Measurements from ENCODE around the gene MOB3A. TPM values are rescaled to one million over a fixed set of nuclear protein-coding genes. Genes with fewer than 3 reads are reported as not detected.
"Not testable (repeated sequence)": the region's sequence is repeated elsewhere in the genome, so short reads cannot be mapped to it uniquely, and the experiment has no call there.

The MOB3A gene
- total and polyA plus RNA-seq, 2 donors (not counting 1 experiment from before 2014, with no cell fraction given) = 17.2 to 34.8 TPM

DNA sequence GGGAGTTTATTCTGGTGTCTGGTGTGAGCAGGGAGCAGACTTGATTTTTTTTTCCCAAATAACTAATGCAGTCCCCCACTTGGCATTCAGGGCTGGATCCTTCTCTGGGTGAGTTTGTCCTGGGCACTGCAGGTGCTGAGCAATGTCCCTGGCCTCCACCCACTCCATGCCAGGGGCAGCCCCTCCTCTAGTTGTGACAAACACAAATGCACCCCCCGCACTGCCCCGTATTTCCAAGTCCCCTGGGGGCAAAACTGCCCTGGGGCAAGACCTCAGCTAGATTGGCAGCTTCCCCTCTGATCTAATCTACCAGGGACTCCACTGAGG is 6.4 kb downstream of the MOB3A start:
- H3K9ac ChIP-seq (ENCODE audit: insufficient read depth, low read length) = no peak overlapping the region
- no peak overlapping the region for H2AFZ ChIP-seq (ENCODE audit: low read length)
- H3K9me3 ChIP-seq (ENCODE audit: control insufficient read depth, insufficient read depth, low read depth, low read length) = no peaks in the 10 kb centered on the region
- peak overlapping the region; percentile 61 for H3K27ac ChIP-seq (ENCODE audit: insufficient read depth, low read length)
- H3K27me3 ChIP-seq (ENCODE audit: control insufficient read depth, insufficient read depth, low read length) = no peaks in the 10 kb centered on the region
- no peak for DNase-seq (ENCODE audit: low read depth in 2 of 2)
- peak overlapping the region; percentile 51 for H3K4me2 ChIP-seq (ENCODE audit: extremely low read depth, insufficient read depth, low read length)
- H4K20me1 ChIP-seq (ENCODE audit: control insufficient read depth, extremely low read depth, insufficient read depth, low read length) = no peaks in the 10 kb centered on the region
- peaks cover 47% of the 10 kb centered on the region for H3K79me2 ChIP-seq (ENCODE audit: control insufficient read depth, insufficient read depth, low read length)
- peaks cover 5% of the 10 kb centered on the region for H3K36me3 ChIP-seq (ENCODE audit: control insufficient read depth, insufficient read depth, low read length)
- no peak overlapping the region for H3K4me3 ChIP-seq (replicated peaks in 1 of 4; ENCODE audit: control extremely low read depth in 1 of 4, insufficient read depth in 1 of 4, low read depth in 3 of 4, low read length in 4 of 4)
- peaks cover 14% of the 10 kb centered on the region for H3K4me1 ChIP-seq (ENCODE audit: control insufficient read depth, extremely low read depth, insufficient read depth, low read length)
- TF ChIP-seq, protein P1, sequence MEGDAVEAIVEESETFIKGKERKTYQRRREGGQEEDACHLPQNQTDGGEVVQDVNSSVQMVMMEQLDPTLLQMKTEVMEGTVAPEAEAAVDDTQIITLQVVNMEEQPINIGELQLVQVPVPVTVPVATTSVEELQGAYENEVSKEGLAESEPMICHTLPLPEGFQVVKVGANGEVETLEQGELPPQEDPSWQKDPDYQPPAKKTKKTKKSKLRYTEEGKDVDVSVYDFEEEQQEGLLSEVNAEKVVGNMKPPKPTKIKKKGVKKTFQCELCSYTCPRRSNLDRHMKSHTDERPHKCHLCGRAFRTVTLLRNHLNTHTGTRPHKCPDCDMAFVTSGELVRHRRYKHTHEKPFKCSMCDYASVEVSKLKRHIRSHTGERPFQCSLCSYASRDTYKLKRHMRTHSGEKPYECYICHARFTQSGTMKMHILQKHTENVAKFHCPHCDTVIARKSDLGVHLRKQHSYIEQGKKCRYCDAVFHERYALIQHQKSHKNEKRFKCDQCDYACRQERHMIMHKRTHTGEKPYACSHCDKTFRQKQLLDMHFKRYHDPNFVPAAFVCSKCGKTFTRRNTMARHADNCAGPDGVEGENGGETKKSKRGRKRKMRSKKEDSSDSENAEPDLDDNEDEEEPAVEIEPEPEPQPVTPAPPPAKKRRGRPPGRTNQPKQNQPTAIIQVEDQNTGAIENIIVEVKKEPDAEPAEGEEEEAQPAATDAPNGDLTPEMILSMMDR (conservative IDR thresholded peaks at IDR 0.05 in 1 of 2, IDR thresholded peaks at IDR 0.05 in 1 of 2; ENCODE audit: low read depth in 1 of 2, low read length in 2 of 2) = no peak
- no peak for TF ChIP-seq EZH2 (IDR thresholded peaks at IDR 0.05; ENCODE audit: low read length, missing control alignments)

DNA sequence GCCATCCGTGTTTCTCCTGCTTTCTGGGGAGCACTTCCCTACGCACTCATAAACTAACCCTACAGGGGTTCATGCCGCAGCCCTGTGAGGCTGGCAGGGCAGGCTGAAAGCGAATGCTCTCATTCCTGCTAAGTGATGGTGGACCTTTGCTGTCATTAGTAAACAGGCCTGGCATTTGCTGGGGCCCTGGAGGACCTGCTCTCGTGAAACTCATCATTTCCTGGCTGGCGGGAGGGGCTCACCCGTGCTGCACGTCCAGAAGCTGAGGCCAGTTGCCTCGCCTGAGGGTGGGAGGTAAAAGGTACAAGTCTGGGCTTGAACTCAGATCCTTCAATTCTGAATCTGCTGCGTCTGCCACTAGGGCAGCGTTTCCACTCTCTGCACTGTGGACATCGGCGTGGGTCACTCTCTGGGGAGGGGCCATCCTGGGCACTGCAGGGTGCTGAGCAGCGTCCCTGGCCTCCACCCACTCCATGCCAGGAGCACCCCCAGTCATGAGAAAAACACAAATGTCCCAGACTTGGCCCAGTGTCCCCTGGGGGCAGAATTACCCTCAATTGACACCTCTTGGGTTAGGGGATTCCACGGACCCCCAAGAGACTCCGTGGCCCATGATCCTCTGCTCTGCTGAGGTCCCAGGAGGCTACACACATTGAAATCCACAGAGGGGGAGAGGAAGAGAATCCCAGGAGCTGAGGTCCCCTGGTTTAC is 7.0 kb downstream of the MOB3A start:
- Histone ChIP-seq H3K4me1 (ENCODE audit: control insufficient read depth, extremely low read depth, insufficient read depth, low read length) (peaks cover 14% of the 10 kb centered on the region), H3K27me3 (ENCODE audit: control insufficient read depth, insufficient read depth, low read length) (no peaks in the 10 kb centered on the region), H2AFZ (ENCODE audit: low read length) (no peak overlapping the region), H3K9ac (ENCODE audit: insufficient read depth, low read length) (no peak overlapping the region), H3K79me2 (ENCODE audit: control insufficient read depth, insufficient read depth, low read length) (peaks cover 42% of the 10 kb centered on the region), H3K27ac (ENCODE audit: insufficient read depth, low read length) (no peak overlapping the region), H3K9me3 (ENCODE audit: control insufficient read depth, insufficient read depth, low read depth, low read length) (no peaks in the 10 kb centered on the region), H4K20me1 (ENCODE audit: control insufficient read depth, extremely low read depth, insufficient read depth, low read length) (no peaks in the 10 kb centered on the region), H3K4me3 (replicated peaks in 1 of 4; ENCODE audit: control extremely low read depth in 1 of 4, insufficient read depth in 1 of 4, low read depth in 3 of 4, low read length in 4 of 4) (no peak overlapping the region), H3K36me3 (ENCODE audit: control insufficient read depth, insufficient read depth, low read length) (peaks cover 5% of the 10 kb centered on the region), H3K4me2 (ENCODE audit: extremely low read depth, insufficient read depth, low read length) (no peak overlapping the region)
- DNase-seq (ENCODE audit: low read depth in 2 of 2) = peak in 1 of 2 donors; percentile 39
- TF ChIP-seq EZH2 (IDR thresholded peaks at IDR 0.05; ENCODE audit: low read length, missing control alignments) = no peak
- TF ChIP-seq, protein P1 (conservative IDR thresholded peaks at IDR 0.05 in 1 of 2, IDR thresholded peaks at IDR 0.05 in 1 of 2; ENCODE audit: low read depth in 1 of 2, low read length in 2 of 2) = no peak

DNA sequence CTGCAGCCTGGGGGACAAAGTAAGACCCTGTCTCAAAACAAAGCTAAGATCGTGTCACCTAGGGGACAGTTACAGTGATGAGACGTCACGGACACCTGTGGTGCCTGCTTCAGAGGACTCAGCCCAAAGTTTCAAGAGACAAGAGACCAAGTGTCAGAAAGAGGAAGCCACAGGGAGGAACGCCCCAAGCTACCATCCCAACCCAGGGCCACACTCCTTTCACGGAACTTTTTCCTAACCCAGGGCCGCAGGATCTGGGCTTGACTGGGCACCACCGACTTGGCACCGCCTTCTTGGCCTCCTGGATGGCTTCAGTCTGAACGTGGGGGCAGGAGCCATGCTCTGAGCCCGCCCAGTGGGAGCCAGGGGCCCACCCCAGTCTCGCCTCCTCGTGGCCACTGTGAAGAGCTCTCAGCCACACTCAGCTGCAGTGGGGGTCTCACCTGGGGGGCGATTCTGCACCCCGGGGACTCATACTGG is 8.5 kb downstream of the MOB3A start:
- Histone ChIP-seq H3K9me3 (ENCODE audit: control insufficient read depth, insufficient read depth, low read depth, low read length) (no peaks in the 10 kb centered on the region), H3K9ac (ENCODE audit: insufficient read depth, low read length) (no peak overlapping the region), H3K36me3 (ENCODE audit: control insufficient read depth, insufficient read depth, low read length) (peaks cover 6% of the 10 kb centered on the region), H3K4me1 (ENCODE audit: control insufficient read depth, extremely low read depth, insufficient read depth, low read length) (peaks cover 14% of the 10 kb centered on the region), H3K79me2 (ENCODE audit: control insufficient read depth, insufficient read depth, low read length) (peaks cover 33% of the 10 kb centered on the region), H4K20me1 (ENCODE audit: control insufficient read depth, extremely low read depth, insufficient read depth, low read length) (no peaks in the 10 kb centered on the region), H3K27me3 (ENCODE audit: control insufficient read depth, insufficient read depth, low read length) (no peaks in the 10 kb centered on the region), H3K27ac (ENCODE audit: insufficient read depth, low read length) (no peak overlapping the region), H2AFZ (ENCODE audit: low read length) (no peak overlapping the region), H3K4me2 (ENCODE audit: extremely low read depth, insufficient read depth, low read length) (no peak overlapping the region), H3K4me3 (replicated peaks in 1 of 4; ENCODE audit: control extremely low read depth in 1 of 4, insufficient read depth in 1 of 4, low read depth in 3 of 4, low read length in 4 of 4) (no peak overlapping the region)
- TF ChIP-seq EZH2 (IDR thresholded peaks at IDR 0.05; ENCODE audit: low read length, missing control alignments) = no peak
- DNase-seq (ENCODE audit: low read depth in 2 of 2) = no peak

DNA sequence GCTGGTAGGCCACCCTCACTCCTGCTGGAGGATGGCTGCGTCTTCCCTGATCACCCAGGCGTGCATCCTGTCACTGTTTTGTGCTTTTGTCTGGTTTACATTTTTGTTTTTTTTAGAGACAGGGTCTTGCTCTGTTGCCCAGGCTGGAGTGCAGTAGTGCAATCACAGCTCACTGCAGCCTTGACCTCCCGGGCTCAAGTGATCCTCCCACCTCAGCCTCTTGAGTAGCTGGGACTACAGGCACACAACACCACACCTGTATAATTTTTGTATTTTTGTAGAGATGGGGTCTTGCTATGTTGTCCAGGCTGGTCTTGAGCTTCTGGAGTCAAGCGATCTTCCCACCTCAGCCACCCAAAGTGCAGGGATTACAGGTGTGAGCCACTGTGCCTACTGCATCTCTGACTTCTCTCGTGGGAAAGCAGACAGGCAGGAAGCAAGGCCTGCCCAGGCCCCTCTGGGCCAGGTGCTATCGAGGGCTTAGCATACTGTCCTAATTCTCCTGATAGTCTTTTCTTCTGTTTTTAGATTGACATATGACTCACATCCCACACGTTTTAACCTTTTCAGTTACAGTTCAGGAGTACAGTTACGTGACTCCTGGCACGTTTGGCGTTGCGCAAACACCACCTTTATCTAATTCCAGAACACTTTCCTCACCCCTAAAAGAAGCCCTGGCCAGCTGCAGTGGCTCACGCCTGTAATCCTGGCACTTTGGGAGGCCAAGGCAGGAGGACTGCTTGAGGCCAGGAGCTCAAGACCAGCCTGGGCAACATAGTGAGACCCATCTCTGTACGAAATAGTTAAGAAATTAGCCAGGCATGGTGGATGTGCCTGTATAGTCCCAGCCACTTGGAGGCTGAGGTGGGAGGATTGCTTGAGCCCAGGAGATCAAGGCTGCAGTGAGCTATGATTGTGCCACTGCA is 9.2 kb downstream of the MOB3A start:
- H3K9me3 ChIP-seq (ENCODE audit: control insufficient read depth, insufficient read depth, low read depth, low read length); H3K4me2 ChIP-seq (ENCODE audit: extremely low read depth, insufficient read depth, low read length); H2AFZ ChIP-seq (ENCODE audit: low read length); H4K20me1 ChIP-seq (ENCODE audit: control insufficient read depth, extremely low read depth, insufficient read depth, low read length); H3K27me3 ChIP-seq (ENCODE audit: control insufficient read depth, insufficient read depth, low read length); H3K9ac ChIP-seq (ENCODE audit: insufficient read depth, low read length); H3K4me3 ChIP-seq (replicated peaks in 1 of 4; ENCODE audit: control extremely low read depth in 1 of 4, insufficient read depth in 1 of 4, low read depth in 3 of 4, low read length in 4 of 4); H3K27ac ChIP-seq (ENCODE audit: insufficient read depth, low read length): not testable (repeated sequence)
- H3K4me1 ChIP-seq (ENCODE audit: control insufficient read depth, extremely low read depth, insufficient read depth, low read length) = peaks cover 14% of the 10 kb centered on the region
- peaks cover 12% of the 10 kb centered on the region for H3K36me3 ChIP-seq (ENCODE audit: control insufficient read depth, insufficient read depth, low read length)
- DNase-seq (ENCODE audit: low read depth in 2 of 2) = peak; percentile 20 to 24
- peaks cover 32% of the 10 kb centered on the region for H3K79me2 ChIP-seq (ENCODE audit: control insufficient read depth, insufficient read depth, low read length)
